ENCODE results near the gene MTARC2.

The MTARC2 gene

GRCh38 chr1:220833436-220833835 is 85.3 kb downstream of the MTARC2 start:
- TF ChIP-seq CTCF (IDR thresholded peaks at IDR 0.05; ENCODE audit: insufficient read depth, low read length) (no peak), SPI1 (IDR thresholded peaks at IDR 0.05; ENCODE audit: borderline replicate concordance, low read depth) (no peak), POLR2AphosphoS5 (IDR thresholded peaks at IDR 0.05; ENCODE audit: low read depth) (no peak)
- TF ChIP-seq, protein P1, sequence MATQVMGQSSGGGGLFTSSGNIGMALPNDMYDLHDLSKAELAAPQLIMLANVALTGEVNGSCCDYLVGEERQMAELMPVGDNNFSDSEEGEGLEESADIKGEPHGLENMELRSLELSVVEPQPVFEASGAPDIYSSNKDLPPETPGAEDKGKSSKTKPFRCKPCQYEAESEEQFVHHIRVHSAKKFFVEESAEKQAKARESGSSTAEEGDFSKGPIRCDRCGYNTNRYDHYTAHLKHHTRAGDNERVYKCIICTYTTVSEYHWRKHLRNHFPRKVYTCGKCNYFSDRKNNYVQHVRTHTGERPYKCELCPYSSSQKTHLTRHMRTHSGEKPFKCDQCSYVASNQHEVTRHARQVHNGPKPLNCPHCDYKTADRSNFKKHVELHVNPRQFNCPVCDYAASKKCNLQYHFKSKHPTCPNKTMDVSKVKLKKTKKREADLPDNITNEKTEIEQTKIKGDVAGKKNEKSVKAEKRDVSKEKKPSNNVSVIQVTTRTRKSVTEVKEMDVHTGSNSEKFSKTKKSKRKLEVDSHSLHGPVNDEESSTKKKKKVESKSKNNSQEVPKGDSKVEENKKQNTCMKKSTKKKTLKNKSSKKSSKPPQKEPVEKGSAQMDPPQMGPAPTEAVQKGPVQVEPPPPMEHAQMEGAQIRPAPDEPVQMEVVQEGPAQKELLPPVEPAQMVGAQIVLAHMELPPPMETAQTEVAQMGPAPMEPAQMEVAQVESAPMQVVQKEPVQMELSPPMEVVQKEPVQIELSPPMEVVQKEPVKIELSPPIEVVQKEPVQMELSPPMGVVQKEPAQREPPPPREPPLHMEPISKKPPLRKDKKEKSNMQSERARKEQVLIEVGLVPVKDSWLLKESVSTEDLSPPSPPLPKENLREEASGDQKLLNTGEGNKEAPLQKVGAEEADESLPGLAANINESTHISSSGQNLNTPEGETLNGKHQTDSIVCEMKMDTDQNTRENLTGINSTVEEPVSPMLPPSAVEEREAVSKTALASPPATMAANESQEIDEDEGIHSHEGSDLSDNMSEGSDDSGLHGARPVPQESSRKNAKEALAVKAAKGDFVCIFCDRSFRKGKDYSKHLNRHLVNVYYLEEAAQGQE (IDR thresholded peaks at IDR 0.05; ENCODE audit: insufficient replicate concordance, low read depth): no peak

More at GRCh38 chr1:220833436-220833835, 85.3 kb downstream of the MTARC2 start:
- DNase-seq (ENCODE audit: low read depth in 1 of 2, low spot score in 1 of 2): no peak
- Histone ChIP-seq H3K4me3 (replicated peaks; ENCODE audit: insufficient read depth, low read length) (no peak overlapping the region), H3K27ac (replicated peaks) (no peak overlapping the region), H3K27me3 (ENCODE audit: insufficient read depth, poor library complexity, severe bottlenecking) (no peaks in the 10 kb centered on the region)

All from HL-60 (cell line).